ENCODE data around the gene GALNT16.

The GALNT16 gene

DNA sequence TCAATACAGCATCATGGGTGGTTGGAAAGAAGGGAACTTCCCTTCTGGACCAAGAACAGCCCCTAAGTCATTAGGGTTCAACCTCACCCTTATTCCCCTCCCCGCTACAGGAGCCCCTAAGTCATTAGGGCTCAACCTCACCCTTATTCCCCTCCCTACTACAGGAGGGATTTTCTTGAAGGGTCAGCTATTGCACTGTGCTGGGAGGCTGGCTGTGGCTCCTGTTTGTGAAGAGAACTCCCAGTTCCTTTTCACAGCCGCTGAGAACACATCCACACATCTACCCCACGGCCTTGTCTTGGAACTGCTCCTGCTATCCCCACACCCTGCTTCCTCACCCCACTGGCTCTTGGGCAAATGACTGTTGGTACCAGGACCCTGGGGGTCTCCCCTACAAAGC, 93.2 kb downstream of the GALNT16 start:
- TF ChIP-seq EGR1 (IDR thresholded peaks at IDR 0.05) (no peak), CEBPB (IDR thresholded peaks at IDR 0.05) (no peak)
- TF ChIP-seq, protein P1, sequence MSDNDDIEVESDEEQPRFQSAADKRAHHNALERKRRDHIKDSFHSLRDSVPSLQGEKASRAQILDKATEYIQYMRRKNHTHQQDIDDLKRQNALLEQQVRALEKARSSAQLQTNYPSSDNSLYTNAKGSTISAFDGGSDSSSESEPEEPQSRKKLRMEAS (IDR thresholded peaks at IDR 0.05), result no peak

DNA sequence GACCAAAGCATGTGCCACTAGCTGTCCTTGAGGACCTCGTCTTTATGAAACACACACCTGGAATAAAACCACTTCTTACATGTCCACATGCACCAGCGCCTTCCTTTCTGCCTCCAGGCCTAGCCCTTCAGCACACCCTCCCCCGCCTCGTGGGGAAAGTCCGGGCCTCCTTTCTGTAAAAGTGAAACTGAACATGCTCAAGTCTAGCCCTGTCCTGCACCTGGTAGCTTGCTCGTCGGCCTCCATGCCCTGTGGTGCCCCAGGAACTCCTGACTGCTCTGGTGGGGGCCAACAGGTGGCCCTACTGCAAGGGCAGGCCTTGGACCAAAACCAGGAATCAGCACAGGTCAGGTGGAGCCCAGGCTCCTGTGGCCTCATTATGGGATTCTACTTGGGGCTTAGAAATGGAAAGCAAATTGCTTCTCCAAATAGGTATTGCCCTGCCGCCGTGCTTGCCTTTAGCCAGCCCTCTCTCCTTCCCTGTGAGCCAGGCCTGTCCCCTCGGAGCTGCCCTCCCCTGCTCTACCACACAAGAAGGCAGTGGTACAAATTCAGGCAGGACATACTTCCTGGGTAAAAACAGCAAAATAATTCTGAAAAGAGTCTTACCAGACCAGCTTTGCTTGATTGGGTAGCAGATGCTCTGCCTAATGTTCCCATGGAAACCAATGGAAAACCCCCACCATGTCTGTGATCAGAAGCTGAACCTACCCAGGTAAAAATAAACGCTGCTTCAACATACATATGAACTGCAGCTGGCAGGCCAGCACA, 94.6 kb downstream of the GALNT16 start:
- TF ChIP-seq CREB1 (IDR thresholded peaks at IDR 0.05; ENCODE audit: low read depth) (no peak), TCF12 (IDR thresholded peaks at IDR 0.05; ENCODE audit: low read depth) (no peak), NFIC (IDR thresholded peaks at IDR 0.05) (no peak), RAD21 (IDR thresholded peaks at IDR 0.05; ENCODE audit: low read depth) (no peak), EGR1 (IDR thresholded peaks at IDR 0.05) (no peak), ZBTB7A (IDR thresholded peaks at IDR 0.05; ENCODE audit: low read depth) (no peak), EP300 (IDR thresholded peaks at IDR 0.05; ENCODE audit: borderline replicate concordance) (no peak), FOXM1 (IDR thresholded peaks at IDR 0.05; ENCODE audit: borderline replicate concordance, low read depth) (no peak), CEBPB (IDR thresholded peaks at IDR 0.05) (no peak), TAF1 (IDR thresholded peaks at IDR 0.05; ENCODE audit: low read depth) (no peak)
- TF ChIP-seq, protein P2, sequence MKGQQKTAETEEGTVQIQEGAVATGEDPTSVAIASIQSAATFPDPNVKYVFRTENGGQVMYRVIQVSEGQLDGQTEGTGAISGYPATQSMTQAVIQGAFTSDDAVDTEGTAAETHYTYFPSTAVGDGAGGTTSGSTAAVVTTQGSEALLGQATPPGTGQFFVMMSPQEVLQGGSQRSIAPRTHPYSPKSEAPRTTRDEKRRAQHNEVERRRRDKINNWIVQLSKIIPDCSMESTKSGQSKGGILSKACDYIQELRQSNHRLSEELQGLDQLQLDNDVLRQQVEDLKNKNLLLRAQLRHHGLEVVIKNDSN (IDR thresholded peaks at IDR 0.05), result no peak
- TF ChIP-seq, protein P1 (IDR thresholded peaks at IDR 0.05), result no peak

DNA sequence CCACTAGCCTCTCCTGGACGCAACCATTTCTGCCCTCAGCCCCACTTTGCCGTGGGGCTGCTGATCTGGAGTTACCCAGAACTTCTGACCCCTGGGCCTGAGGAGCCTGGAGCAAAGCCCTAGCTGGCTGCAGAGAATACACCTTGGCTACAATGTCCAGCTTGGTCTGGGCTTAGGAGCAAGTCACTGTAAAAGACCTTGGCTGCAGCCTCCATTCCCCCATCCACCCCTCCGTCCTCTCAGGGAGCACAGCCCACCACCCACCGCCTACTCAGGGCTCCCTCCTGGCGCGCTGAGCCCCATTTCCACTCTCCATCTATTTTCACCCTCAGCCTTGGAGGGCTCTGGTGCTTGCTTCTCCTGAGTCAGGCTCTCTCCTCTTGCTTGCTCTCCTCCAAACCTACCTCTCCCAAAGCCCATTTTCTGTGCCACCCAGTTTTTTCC, 95.2 kb downstream of the GALNT16 start:
- TF ChIP-seq YY1 (IDR thresholded peaks at IDR 0.05; ENCODE audit: low read depth) (no peak), NFIC (IDR thresholded peaks at IDR 0.05) (no peak), TAF1 (IDR thresholded peaks at IDR 0.05; ENCODE audit: low read depth) (no peak), EP300 (IDR thresholded peaks at IDR 0.05; ENCODE audit: borderline replicate concordance) (no peak), TCF12 (IDR thresholded peaks at IDR 0.05; ENCODE audit: low read depth) (no peak), TEAD4 (IDR thresholded peaks at IDR 0.05) (no peak), CEBPB (IDR thresholded peaks at IDR 0.05) (no peak), CREB1 (IDR thresholded peaks at IDR 0.05; ENCODE audit: low read depth) (no peak), ZBTB7A (IDR thresholded peaks at IDR 0.05; ENCODE audit: low read depth) (no peak), RAD21 (IDR thresholded peaks at IDR 0.05; ENCODE audit: low read depth) (no peak), FOXM1 (IDR thresholded peaks at IDR 0.05; ENCODE audit: borderline replicate concordance, low read depth) (no peak), EGR1 (IDR thresholded peaks at IDR 0.05) (no peak)
- TF ChIP-seq, protein P1 (IDR thresholded peaks at IDR 0.05), result no peak
- TF ChIP-seq, protein P2 (IDR thresholded peaks at IDR 0.05), result no peak
- TF ChIP-seq, protein P3, sequence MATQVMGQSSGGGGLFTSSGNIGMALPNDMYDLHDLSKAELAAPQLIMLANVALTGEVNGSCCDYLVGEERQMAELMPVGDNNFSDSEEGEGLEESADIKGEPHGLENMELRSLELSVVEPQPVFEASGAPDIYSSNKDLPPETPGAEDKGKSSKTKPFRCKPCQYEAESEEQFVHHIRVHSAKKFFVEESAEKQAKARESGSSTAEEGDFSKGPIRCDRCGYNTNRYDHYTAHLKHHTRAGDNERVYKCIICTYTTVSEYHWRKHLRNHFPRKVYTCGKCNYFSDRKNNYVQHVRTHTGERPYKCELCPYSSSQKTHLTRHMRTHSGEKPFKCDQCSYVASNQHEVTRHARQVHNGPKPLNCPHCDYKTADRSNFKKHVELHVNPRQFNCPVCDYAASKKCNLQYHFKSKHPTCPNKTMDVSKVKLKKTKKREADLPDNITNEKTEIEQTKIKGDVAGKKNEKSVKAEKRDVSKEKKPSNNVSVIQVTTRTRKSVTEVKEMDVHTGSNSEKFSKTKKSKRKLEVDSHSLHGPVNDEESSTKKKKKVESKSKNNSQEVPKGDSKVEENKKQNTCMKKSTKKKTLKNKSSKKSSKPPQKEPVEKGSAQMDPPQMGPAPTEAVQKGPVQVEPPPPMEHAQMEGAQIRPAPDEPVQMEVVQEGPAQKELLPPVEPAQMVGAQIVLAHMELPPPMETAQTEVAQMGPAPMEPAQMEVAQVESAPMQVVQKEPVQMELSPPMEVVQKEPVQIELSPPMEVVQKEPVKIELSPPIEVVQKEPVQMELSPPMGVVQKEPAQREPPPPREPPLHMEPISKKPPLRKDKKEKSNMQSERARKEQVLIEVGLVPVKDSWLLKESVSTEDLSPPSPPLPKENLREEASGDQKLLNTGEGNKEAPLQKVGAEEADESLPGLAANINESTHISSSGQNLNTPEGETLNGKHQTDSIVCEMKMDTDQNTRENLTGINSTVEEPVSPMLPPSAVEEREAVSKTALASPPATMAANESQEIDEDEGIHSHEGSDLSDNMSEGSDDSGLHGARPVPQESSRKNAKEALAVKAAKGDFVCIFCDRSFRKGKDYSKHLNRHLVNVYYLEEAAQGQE (IDR thresholded peaks at IDR 0.05; ENCODE audit: low read depth), result no peak

DNA sequence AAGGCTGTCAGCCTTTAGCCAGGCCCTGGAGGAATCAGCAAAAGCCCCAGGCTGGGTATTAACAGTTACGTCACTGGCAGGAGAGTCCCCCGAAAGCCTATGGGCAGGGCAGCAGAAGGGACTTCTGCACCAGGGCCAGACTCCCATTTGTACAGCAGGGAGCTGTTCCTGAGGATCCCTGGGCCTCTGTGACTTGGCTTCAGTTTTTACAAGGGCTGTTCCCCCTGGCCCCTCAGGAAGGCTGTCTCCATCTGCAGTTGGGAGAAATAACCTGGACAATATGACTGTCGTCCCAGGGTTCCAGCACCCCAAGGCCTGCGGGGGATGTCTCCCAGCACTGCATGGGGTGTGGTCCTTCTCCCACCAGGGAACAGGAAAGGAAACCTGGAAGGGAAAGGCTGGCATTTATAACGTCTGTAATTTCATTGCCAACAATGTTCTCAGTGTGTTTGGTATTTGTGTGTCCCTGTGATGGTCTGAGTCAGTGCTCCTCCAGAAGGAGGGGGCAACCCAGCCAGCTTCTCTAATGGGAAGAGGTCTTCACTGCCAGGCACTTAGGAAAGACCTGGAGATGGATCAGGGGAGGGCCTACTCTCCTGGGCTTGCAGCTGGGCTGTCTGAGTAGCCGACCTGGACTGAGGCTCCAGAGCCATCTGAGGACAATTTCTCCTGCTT, 95.8 kb downstream of the GALNT16 start:
- TF ChIP-seq, protein P2 (IDR thresholded peaks at IDR 0.05), result no peak
- no peak for TF ChIP-seq ZBTB7A (IDR thresholded peaks at IDR 0.05; ENCODE audit: low read depth)
- TF ChIP-seq EGR1 (IDR thresholded peaks at IDR 0.05), result no peak
- TF ChIP-seq EP300 (IDR thresholded peaks at IDR 0.05; ENCODE audit: borderline replicate concordance), result no peak
- TF ChIP-seq, protein P3 (IDR thresholded peaks at IDR 0.05; ENCODE audit: low read depth), result no peak
- no peak for TF ChIP-seq CEBPB (IDR thresholded peaks at IDR 0.05)
- TF ChIP-seq, protein P1 (IDR thresholded peaks at IDR 0.05), result no peak
- no peak for TF ChIP-seq RAD21 (IDR thresholded peaks at IDR 0.05; ENCODE audit: low read depth)
- TF ChIP-seq FOXM1 (IDR thresholded peaks at IDR 0.05; ENCODE audit: borderline replicate concordance, low read depth), result no peak
- no peak for TF ChIP-seq TEAD4 (IDR thresholded peaks at IDR 0.05)

Measured in Ishikawa (cell line).